Measurements from ENCODE around the gene TMEM192. TPM values are rescaled to one million over a fixed set of nuclear protein-coding genes. Genes with fewer than 3 reads are reported as not detected.
A peak's percentile ranks its signal among the peaks of the same experiment; 100 is the strongest.

Gene TMEM192
- total and polyA plus RNA-seq, 11 donors, result 6.5 to 21.1 (median 17.7) TPM

GRCh38 chr4:165115301-165115700 is 2.6 kb upstream of the TMEM192 start:
- H3K9me3 ChIP-seq, result no peaks in the 10 kb centered on the region
- no peak overlapping the region for H3K27ac ChIP-seq
- no peak overlapping the region for H3K4me3 ChIP-seq
- DNase-seq (no peak), ATAC-seq (no peak)
- 92 to 100% (median 95%) methylated on average over 3 of the region's 3 CpGs for WGBS, 4 donors
- peaks cover 0 to 16% (median 6%) of the 10 kb centered on the region in 12 donors for H3K4me1 ChIP-seq
- intact Hi-C loops (cut with DNase I), result no loop called here
- H3K36me3 ChIP-seq, result no peaks in the 10 kb centered on the region
- peaks cover 0 to 6% (median 0%) of the 10 kb centered on the region in 9 donors for H3K27me3 ChIP-seq
- TF ChIP-seq CTCF (IDR thresholded peaks at IDR 0.05) (no peak), POLR2A (IDR thresholded peaks at IDR 0.05) (no peak)

DNA sequence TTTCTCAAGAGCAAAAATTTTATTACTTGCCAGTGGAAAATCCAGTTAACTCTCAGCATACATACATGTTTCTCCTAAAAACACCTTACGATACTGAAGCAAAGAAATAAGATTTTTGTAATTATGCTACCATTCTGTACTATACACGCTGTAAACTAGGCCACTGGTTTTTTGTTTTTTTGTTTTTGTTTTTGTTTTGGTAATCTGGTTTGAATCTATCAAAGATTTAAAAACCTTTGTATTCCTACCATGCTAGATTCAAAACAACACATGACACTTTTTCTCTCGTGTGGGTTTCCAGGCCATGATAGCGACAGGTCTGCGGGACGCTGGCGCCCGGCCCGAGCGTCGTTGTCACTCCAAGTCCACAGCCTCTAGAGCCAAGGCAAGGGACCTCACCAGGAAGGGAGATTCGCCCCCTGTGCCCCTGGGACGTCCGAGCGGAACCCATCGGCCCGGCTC is 723 bp downstream of the TMEM192 start:
- TF ChIP-seq POLR2A (IDR thresholded peaks at IDR 0.05) (no peak), CTCF (IDR thresholded peaks at IDR 0.05) (no peak)
- Histone ChIP-seq H3K36me3 (no peaks in the 10 kb centered on the region), H3K27ac (peak overlapping the region; percentile 52 to 94 (median 88)), H3K27me3 (no peaks in the 10 kb centered on the region), H3K4me1 (peaks cover 0 to 16% (median 6%) of the 10 kb centered on the region in 12 donors), H3K9me3 (no peaks in the 10 kb centered on the region), H3K4me3 (peak overlapping the region; percentile 56 to 99 (median 84))
- intact Hi-C loops (cut with DNase I), result loop anchor here in 4 of 10 donors (2.0 to 5.0 kb wide), 4 partner anchors 95 to 215 kb away; partner anchors contain the start of genes MSMO1 (in 3 of the 4) and KLHL2 (in 2 of the 4)
- ATAC-seq (no peak), DNase-seq (no peak)
- 5 to 6% (median 6%) methylated on average over 14 to 17 of the region's 17 CpGs for WGBS, 4 donors

GRCh38 chr4:165106518-165106917 is 6.1 kb downstream of the TMEM192 start:
- intact Hi-C loops (cut with DNase I), result no loop called here
- 87 to 97% (median 95%) methylated on average over 6 of the region's 6 CpGs for WGBS, 4 donors
- ATAC-seq (no peak), DNase-seq (no peak)
- Histone ChIP-seq H3K4me1 (peaks cover 0 to 5% (median 0%) of the 10 kb centered on the region in 12 donors), H3K4me3 (no peak overlapping the region), H3K27me3 (no peaks in the 10 kb centered on the region), H3K9me3 (no peaks in the 10 kb centered on the region), H3K36me3 (peaks cover 0 to 14% (median 13%) of the 10 kb centered on the region in 9 donors), H3K27ac (no peak overlapping the region)
- TF ChIP-seq CTCF (IDR thresholded peaks at IDR 0.05), result no peak
- TF ChIP-seq POLR2A (IDR thresholded peaks at IDR 0.05), result no peak

DNA sequence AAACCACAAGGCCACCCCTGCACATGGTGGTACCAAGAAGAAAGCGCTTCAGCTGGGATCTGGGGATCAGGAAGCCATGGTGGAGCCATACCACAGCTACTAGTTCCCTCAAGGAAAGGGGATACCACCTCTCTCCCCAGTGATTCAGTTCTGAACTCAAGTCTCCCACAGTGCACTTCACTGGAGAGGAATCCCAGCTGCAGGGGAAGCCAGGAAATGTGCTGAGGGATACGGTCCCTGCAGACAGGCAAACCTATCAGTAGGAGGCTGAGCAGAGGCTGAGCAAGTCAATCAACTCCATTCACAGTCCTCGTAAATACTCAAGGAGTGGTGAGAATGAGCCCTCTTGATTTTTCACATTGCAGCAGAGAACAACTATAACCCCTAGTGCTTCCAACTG is 11.0 kb downstream of the TMEM192 start:
- no peaks in the 10 kb centered on the region for H3K27me3 ChIP-seq
- H3K9me3 ChIP-seq, result no peaks in the 10 kb centered on the region
- H3K36me3 ChIP-seq, result peaks cover 0 to 56% (median 49%) of the 10 kb centered on the region in 9 donors
- 72 to 83% (median 78%) methylated on average over 3 of the region's 3 CpGs for WGBS, 4 donors
- no peak overlapping the region for H3K27ac ChIP-seq
- no peak for DNase-seq
- intact Hi-C loops (cut with DNase I), result no loop called here
- H3K4me1 ChIP-seq, result no peaks in the 10 kb centered on the region
- TF ChIP-seq CTCF (IDR thresholded peaks at IDR 0.05) (no peak), POLR2A (IDR thresholded peaks at IDR 0.05) (no peak)
- ATAC-seq, result no peak
- no peak overlapping the region for H3K4me3 ChIP-seq
